GM23248 (cell line): ENCODE results near the gene IGF1R. TPM values are rescaled to one million over a fixed set of nuclear protein-coding genes. Genes with fewer than 3 reads are reported as not detected.

ENCODE experiments used
- DNase-seq: peaks from one replicate; pipeline ENCODE4 v3.0.0-alpha.2; 2015
- H2AFZ ChIP-seq: fragments of 200-600 bp; sonication (generic); 2 replicates; pipeline ENCODE4 v1.6.1; 2016; ENCODE audit warnings: antibody characterized with exemption
- H3F3A ChIP-seq: fragments of 200-600 bp; sonication (generic); 2 replicates; pipeline ENCODE4 v1.6.1; 2016; ENCODE audit warnings: mild to moderate bottlenecking, antibody characterized with exemption, mixed run types; ENCODE audit not compliant: insufficient read depth
- H3K27ac ChIP-seq: fragments of 200-600 bp; sonication (generic); 2 replicates; pipeline ENCODE4 v1.5.1; 2016; ENCODE audit warnings: mild to moderate bottlenecking
- H3K27me3 ChIP-seq: fragments of 200-600 bp; sonication (generic); replicated peaks from 2 replicates; pipeline ENCODE4 v1.6.1; 2016; ENCODE audit warnings: mild to moderate bottlenecking; ENCODE audit not compliant: insufficient read depth
- H3K36me3 ChIP-seq: fragments of 200-600 bp; sonication (generic); 2 replicates; pipeline ENCODE4 v1.6.1; 2016; ENCODE audit warnings: low read depth, mild to moderate bottlenecking
- H3K4me1 ChIP-seq: fragments of 200-600 bp; sonication (generic); 2 replicates; pipeline ENCODE4 v1.6.1; 2016; ENCODE audit warnings: mild to moderate bottlenecking; ENCODE audit not compliant: insufficient read depth
- H3K4me2 ChIP-seq: fragments of 200-600 bp; sonication (generic); one replicate; pipeline ENCODE4 v1.6.1; 2016; ENCODE audit warnings: mild to moderate bottlenecking; ENCODE audit not compliant: unreplicated experiment
- H3K4me3 ChIP-seq: fragments of 200-600 bp; sonication (generic); 2 replicates; pipeline ENCODE4 v1.5.1; 2016; ENCODE audit warnings: mild to moderate bottlenecking
- H3K79me2 ChIP-seq: fragments of 200-600 bp; sonication (generic); 2 replicates; pipeline ENCODE4 v1.6.1; 2016; ENCODE audit warnings: mild to moderate bottlenecking; ENCODE audit not compliant: insufficient read depth
- H3K9ac ChIP-seq: fragments of 200-600 bp; sonication (generic); 2 replicates; pipeline ENCODE4 v1.6.1; 2016; ENCODE audit warnings: mild to moderate bottlenecking
- H3K9me2 ChIP-seq: fragments of 200-600 bp; sonication (generic); 2 replicates; pipeline ENCODE4 v1.6.1; 2016; ENCODE audit warnings: mixed run types, mild to moderate bottlenecking, moderate library complexity; ENCODE audit not compliant: insufficient read depth
- H3K9me3 ChIP-seq: fragments of 200-600 bp; sonication (generic); one replicate; pipeline ENCODE4 v1.6.1; 2017; ENCODE audit warnings: low read depth
- H4K20me1 ChIP-seq: fragments of 200-600 bp; sonication (generic); 2 replicates; pipeline ENCODE4 v1.6.0; 2016; ENCODE audit not compliant: insufficient read depth
- EZH2 ChIP-seq: fragments of 200-600 bp; sonication (generic); IDR thresholded peaks from 2 replicates; pipeline ENCODE4 v1.6.1; 2018; ENCODE audit warnings: antibody characterized with exemption, mild to moderate bottlenecking; ENCODE audit not compliant: insufficient read depth, poor library complexity, severe bottlenecking
- EZH2phosphoT487 ChIP-seq: fragments of 200-600 bp; sonication (generic); IDR thresholded peaks from 2 replicates; pipeline ENCODE4 v1.6.1; 2018; ENCODE audit warnings: antibody characterized with exemption, moderate library complexity, mild to moderate bottlenecking, low read depth; ENCODE audit not compliant: insufficient read depth
- WGBS, 2 experiments: methylation state at CpG; one replicate each; pipeline ENCODE4 v1.1.6; 2015 to 2017; ENCODE audit warnings: low lambda C conversion rate in 2 of 2, low coverage in 1 of 2; ENCODE audit errors: missing lambda C conversion rate in 2 of 2; 5-methylcytosine and 5-hydroxymethylcytosine counted together
- in situ Hi-C: fragments of 300-500 bp; cut with MboI; formaldehyde crosslinking; loops from 2 replicates; pipeline ENCODE4 v1.15.0; 2020
- polyA plus RNA-seq: library from polyadenylated mRNA; unstranded; fragments of >200 nt; fragmentation: Nextera tagmentation; extraction: Ambion mirVana; gene quantifications from 2 replicates; pipeline ENCODE4 v1.2.1, GENCODE V29; 2016
- total RNA-seq: library from RNA; depleted of rRNA; stranded (reverse); fragments of >200 nt; shearing (Covaris generic); gene quantifications from 2 replicates; pipeline ENCODE4 v1.2.3, GENCODE V29; 2014

Gene IGF1R
- total and polyA plus RNA-seq, 2 experiments from 2014 or later: 22.0 to 48.6 TPM

DNA sequence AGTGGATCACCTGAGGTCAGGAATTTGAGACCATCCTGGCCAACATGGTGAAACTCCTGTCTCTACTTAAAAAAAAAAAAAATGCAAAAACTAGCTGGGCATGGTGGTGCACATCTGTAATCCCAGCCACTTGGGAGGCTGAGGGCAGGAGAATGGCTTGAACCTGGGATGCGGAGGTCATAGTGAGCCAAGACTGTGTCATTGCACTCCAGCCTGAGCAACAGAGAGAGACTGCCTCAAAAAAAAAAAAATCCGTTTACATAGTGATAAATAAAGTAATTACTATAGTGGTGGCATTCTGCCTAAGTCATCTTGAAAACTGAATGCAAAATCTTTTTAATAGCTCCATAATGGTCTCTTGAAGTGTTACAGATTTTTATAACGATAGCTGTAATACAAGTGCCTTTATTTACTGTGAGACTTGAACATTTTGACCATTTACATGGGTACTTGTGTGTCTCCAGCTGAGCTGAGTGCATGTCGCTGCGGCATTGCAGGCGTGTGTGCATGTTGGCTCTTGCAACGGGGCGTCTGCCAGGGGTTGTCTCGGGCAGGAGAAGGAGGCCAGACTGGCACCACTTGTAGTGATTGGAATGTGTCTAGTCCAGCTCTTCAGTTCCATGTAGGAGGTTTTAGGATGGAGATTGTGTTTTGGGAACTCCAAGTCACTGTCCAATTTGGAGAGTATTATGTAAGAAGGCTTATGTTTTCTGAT is 111.9 kb downstream of the IGF1R start:
- WGBS, 2 experiments: 34 to 35% methylated on average over 9 of the region's 9 CpGs
- TF ChIP-seq EZH2: no peak
- DNase-seq: peak; percentile 39
- H3K9ac ChIP-seq: no peak overlapping the region
- H3K27ac ChIP-seq: no peak overlapping the region
- peaks cover 22% of the 10 kb centered on the region; the same call in 1 of the 2 replicates for H4K20me1 ChIP-seq
- no peaks in the 10 kb centered on the region for H3K9me3 ChIP-seq
- peaks cover 100% of the 10 kb centered on the region for H3K79me2 ChIP-seq
- no peaks in the 10 kb centered on the region for H3K9me2 ChIP-seq
- no peaks in the 10 kb centered on the region for H3K36me3 ChIP-seq
- no peaks in the 10 kb centered on the region for H3K27me3 ChIP-seq
- no peak overlapping the region for H3K4me2 ChIP-seq
- H3K4me3 ChIP-seq: no peak overlapping the region
- in situ Hi-C loops: no loop called here
- no peak overlapping the region for H2AFZ ChIP-seq
- 0 out of 2 replicates have a peak, but pooled peaks cover 3% of the 10 kb centered on the region for H3F3A ChIP-seq
- H3K4me1 ChIP-seq: peaks cover 27% of the 10 kb centered on the region

GRCh38 chr15:98760975-98761374 is 112.6 kb downstream of the IGF1R start:
- no peak overlapping the region for H3K27ac ChIP-seq
- H3K9me2 ChIP-seq: no peaks in the 10 kb centered on the region
- peaks cover 100% of the 10 kb centered on the region for H3K79me2 ChIP-seq
- H3K4me2 ChIP-seq: no peak overlapping the region
- DNase-seq: no peak
- TF ChIP-seq EZH2 (no peak), EZH2phosphoT487 (no peak)
- no peaks in the 10 kb centered on the region for H3K36me3 ChIP-seq
- 96 to 97% methylated on average over 2 of the region's 2 CpGs for WGBS, 2 experiments
- peaks cover 22% of the 10 kb centered on the region; the same call in 1 of the 2 replicates for H4K20me1 ChIP-seq
- H3K4me1 ChIP-seq: peaks cover 20% of the 10 kb centered on the region
- H2AFZ ChIP-seq: no peak overlapping the region
- H3K9ac ChIP-seq: no peak overlapping the region
- in situ Hi-C loops: no loop called here
- H3K27me3 ChIP-seq: no peaks in the 10 kb centered on the region
- H3K9me3 ChIP-seq: no peaks in the 10 kb centered on the region
- H3F3A ChIP-seq: 0 out of 2 replicates have a peak, but pooled peaks cover under 1% of the 10 kb centered on the region
- H3K4me3 ChIP-seq: no peak overlapping the region

GRCh38 chr15:98763179-98763578 is 114.8 kb downstream of the IGF1R start:
- TF ChIP-seq EZH2 (no peak), EZH2phosphoT487 (no peak)
- H3K4me1 ChIP-seq: peaks cover 11% of the 10 kb centered on the region; the same call in 1 of the 2 replicates
- H3K9me2 ChIP-seq: no peaks in the 10 kb centered on the region
- H3K27me3 ChIP-seq: no peaks in the 10 kb centered on the region
- H3K27ac ChIP-seq: no peak overlapping the region
- H3K36me3 ChIP-seq: no peaks in the 10 kb centered on the region
- 87 to 93% methylated on average over 4 of the region's 4 CpGs for WGBS, 2 experiments
- peaks cover 100% of the 10 kb centered on the region for H3K79me2 ChIP-seq
- H3K4me3 ChIP-seq: no peak overlapping the region
- no peak overlapping the region for H3K9ac ChIP-seq
- peaks cover 22% of the 10 kb centered on the region; the same call in 1 of the 2 replicates for H4K20me1 ChIP-seq
- H3F3A ChIP-seq: no peaks in the 10 kb centered on the region
- DNase-seq: no peak
- in situ Hi-C loops: no loop called here
- H3K9me3 ChIP-seq: no peaks in the 10 kb centered on the region
- H3K4me2 ChIP-seq: no peak overlapping the region
- H2AFZ ChIP-seq: no peak overlapping the region

DNA sequence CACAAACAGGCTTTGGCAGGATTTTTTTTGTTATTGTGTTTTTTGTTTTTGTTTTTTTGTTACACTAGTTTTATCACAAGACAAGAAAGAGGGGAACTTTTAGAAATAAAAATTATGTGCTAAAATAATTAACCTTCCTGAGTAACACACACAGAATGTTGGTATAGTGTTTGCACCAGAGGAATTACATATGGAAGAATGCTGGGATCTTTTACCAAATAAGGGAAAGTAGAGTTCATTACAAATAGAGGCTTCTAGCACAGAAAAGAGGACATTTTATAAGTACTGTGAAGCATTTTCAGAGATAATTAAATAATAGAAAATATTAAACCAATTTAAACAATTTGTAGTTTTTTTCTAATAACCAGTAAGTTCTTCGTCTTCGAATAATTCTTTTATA is 116.0 kb downstream of the IGF1R start:
- 93 to 97% methylated on average over 2 of the region's 2 CpGs for WGBS, 2 experiments
- H3K9ac ChIP-seq: no peak overlapping the region
- no peak overlapping the region for H3K4me3 ChIP-seq
- no peak for DNase-seq
- peaks cover 11% of the 10 kb centered on the region; the same call in 1 of the 2 replicates for H3K4me1 ChIP-seq
- TF ChIP-seq EZH2phosphoT487 (no peak), EZH2 (no peak)
- no peaks in the 10 kb centered on the region for H3K27me3 ChIP-seq
- no peak overlapping the region for H3K27ac ChIP-seq
- H3K36me3 ChIP-seq: no peaks in the 10 kb centered on the region
- no peaks in the 10 kb centered on the region for H3F3A ChIP-seq
- no peaks in the 10 kb centered on the region for H3K9me3 ChIP-seq
- no peak overlapping the region for H3K4me2 ChIP-seq
- peaks cover 27% of the 10 kb centered on the region for H4K20me1 ChIP-seq
- in situ Hi-C loops: no loop called here
- H3K79me2 ChIP-seq: peaks cover 100% of the 10 kb centered on the region
- no peak overlapping the region for H2AFZ ChIP-seq
- no peaks in the 10 kb centered on the region for H3K9me2 ChIP-seq
